Thoracic aorta (tissue), 2 donors: Measurements from ENCODE around the gene TMX2. TPM values are rescaled to one million over a fixed set of nuclear protein-coding genes. Genes with fewer than 3 reads are reported as not detected.

Experiments
- ATAC-seq: fragments of 150-250 bp; one replicate; pipeline ENCODE4 v1.8.0; 2017; ENCODE audit warnings: low read depth; ENCODE audit not compliant: insufficient number of reproducible peaks, low FRiP score
- DNase-seq: peaks from one replicate; pipeline ENCODE4 v3.0.0-alpha.2; 2020; ENCODE audit warnings: low spot score
- H3K27ac ChIP-seq, 2 donors: fragments of 200-600 bp; sonication (generic); 1 replicate in 1 of 2; 2 replicates in 1 of 2; pipeline ENCODE4 v1.5.1; 2016; ENCODE audit warnings: mild to moderate bottlenecking in 2 of 2, moderate library complexity in 2 of 2
- H3K27me3 ChIP-seq: fragments of 200-600 bp; sonication (generic); replicated peaks from 2 replicates; pipeline ENCODE4 v1.6.0; 2016; ENCODE audit warnings: mild to moderate bottlenecking; ENCODE audit not compliant: insufficient read depth
- H3K36me3 ChIP-seq: fragments of 200-600 bp; sonication (generic); one replicate; pipeline ENCODE4 v1.5.1; 2016
- H3K4me1 ChIP-seq, 2 donors: fragments of 200-600 bp; sonication (generic); 1 replicate in 1 of 2; 2 replicates in 1 of 2; pipeline versions ENCODE4 v1.5.1 to v1.6.0; 2016; ENCODE audit warnings: low read depth in 2 of 2, mild to moderate bottlenecking in 1 of 2; ENCODE audit not compliant: control insufficient read depth in 1 of 2
- H3K4me3 ChIP-seq: fragments of 200-600 bp; sonication (generic); 2 replicates; pipeline ENCODE4 v1.5.1; 2016; ENCODE audit warnings: mild to moderate bottlenecking
- H3K9me3 ChIP-seq: fragments of 200-600 bp; sonication (generic); 2 replicates; pipeline ENCODE4 v1.5.1; 2016
- total RNA-seq, 2 donors: library from RNA; depleted of rRNA; stranded (reverse); fragments of >200 nt; gene quantifications; one replicate each; pipeline versions ENCODE4 v1.1.0 to v1.2.3, GENCODE V29; 2016
- TF ChIP-seq, protein P1 (sequence below): fragments of 200-600 bp; sonication (generic); IDR thresholded peaks from one replicate; pipeline ENCODE4 v1.5.1; 2019; ENCODE audit warnings: antibody characterized with exemption

TMX2 gene
- total RNA-seq, 2 donors from 2014 or later: 47.4 to 57.2 TPM

DNA sequence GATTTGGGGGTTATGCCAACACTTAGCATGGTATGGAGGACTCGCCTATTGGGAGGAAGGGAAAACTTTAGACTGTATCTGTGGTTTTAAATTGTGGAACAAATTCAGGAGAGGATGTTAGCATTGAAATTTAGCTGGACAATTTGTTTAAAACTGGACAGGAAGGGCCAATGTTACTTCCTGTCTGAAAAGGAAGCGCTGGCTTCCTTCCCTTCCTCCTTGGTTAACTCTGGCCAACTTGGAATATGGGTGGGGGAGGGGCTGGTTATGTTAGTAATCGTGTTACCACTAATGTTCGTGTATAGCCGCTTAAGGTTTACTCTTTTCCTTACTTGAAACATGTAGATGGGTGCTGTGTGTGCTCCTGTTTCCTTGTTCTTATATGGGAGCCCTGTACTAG, 63.1 kb downstream of the TMX2 start:
- Histone ChIP-seq H3K27ac (peak overlapping the region in 1 of 2 donors; percentile 70), H3K4me1 (peaks cover 79 to 89% of the 10 kb centered on the region in 2 donors), H3K36me3 (no peaks in the 10 kb centered on the region), H3K27me3 (no peaks in the 10 kb centered on the region), H3K9me3 (no peaks in the 10 kb centered on the region), H3K4me3 (peak overlapping the region; percentile 57)
- ATAC-seq (no peak), DNase-seq (no peak)
- TF ChIP-seq, protein P1, sequence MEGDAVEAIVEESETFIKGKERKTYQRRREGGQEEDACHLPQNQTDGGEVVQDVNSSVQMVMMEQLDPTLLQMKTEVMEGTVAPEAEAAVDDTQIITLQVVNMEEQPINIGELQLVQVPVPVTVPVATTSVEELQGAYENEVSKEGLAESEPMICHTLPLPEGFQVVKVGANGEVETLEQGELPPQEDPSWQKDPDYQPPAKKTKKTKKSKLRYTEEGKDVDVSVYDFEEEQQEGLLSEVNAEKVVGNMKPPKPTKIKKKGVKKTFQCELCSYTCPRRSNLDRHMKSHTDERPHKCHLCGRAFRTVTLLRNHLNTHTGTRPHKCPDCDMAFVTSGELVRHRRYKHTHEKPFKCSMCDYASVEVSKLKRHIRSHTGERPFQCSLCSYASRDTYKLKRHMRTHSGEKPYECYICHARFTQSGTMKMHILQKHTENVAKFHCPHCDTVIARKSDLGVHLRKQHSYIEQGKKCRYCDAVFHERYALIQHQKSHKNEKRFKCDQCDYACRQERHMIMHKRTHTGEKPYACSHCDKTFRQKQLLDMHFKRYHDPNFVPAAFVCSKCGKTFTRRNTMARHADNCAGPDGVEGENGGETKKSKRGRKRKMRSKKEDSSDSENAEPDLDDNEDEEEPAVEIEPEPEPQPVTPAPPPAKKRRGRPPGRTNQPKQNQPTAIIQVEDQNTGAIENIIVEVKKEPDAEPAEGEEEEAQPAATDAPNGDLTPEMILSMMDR: no peak

DNA sequence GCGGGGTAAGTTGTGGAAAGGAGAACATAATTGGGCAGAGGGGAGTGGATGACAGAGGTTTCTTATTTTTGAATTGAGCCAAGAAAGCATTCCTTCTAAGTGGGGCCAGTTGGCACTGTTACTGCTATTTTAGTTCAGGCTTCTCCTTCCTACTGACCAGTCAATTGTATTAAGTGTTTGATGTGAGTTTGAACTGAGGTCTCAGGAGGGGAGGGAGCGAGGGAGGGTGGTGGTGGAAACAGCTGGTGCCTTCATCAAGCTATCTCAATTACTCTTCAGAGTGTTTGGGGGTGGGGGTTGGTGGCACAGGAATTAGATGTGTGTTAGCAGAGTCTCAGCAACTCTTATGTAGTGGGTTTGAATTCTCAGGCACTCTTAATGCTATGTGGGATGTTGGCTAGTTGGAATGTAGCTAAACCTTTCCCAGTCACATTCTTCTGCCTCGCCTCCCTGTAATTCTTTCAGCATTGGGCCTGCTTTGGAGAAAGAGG, 63.7 kb downstream of the TMX2 start:
- H3K9me3 ChIP-seq: no peaks in the 10 kb centered on the region
- H3K27ac ChIP-seq: peak overlapping the region in 1 of 2 donors; percentile 70
- DNase-seq (no peak), ATAC-seq (no peak)
- H3K27me3 ChIP-seq: no peaks in the 10 kb centered on the region
- peaks cover 73 to 90% of the 10 kb centered on the region in 2 donors for H3K4me1 ChIP-seq
- no peaks in the 10 kb centered on the region for H3K36me3 ChIP-seq
- TF ChIP-seq, protein P1: no peak
- H3K4me3 ChIP-seq: peak overlapping the region; percentile 57

DNA sequence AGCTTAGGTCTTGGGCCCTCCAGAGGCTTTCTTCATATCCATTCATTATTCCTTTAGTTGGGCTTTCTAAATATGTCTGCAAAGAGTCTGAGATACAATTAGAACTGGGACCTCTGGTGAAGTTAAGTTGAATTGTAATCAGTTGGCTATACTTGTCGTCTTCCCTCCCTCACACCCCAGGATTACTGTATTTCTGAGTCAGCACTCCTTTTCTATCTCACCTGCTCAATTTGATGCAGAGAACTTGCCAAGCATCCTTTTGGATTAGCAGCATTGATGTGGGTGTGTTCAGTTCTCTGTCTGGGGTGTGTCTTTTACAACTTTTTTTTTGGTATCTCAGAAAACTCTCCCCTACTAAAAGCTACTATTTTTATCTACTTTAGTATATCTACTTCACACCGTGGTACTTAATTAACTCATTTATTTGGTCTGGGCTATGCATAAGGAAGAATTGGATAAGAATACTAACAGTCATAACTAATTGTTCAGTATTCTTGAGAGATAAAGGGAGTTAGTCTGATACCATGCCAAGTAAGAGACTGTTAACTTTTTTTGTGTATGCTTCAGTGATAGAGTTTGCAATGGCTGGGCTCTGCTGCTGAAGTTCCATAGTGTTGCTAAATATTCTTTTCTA, 64.3 kb downstream of the TMX2 start:
- no peaks in the 10 kb centered on the region for H3K27me3 ChIP-seq
- H3K9me3 ChIP-seq: no peaks in the 10 kb centered on the region
- TF ChIP-seq, protein P1: no peak
- no peaks in the 10 kb centered on the region for H3K36me3 ChIP-seq
- H3K4me1 ChIP-seq: peaks cover 76 to 94% of the 10 kb centered on the region in 2 donors
- peak overlapping the region; percentile 57 for H3K4me3 ChIP-seq
- ATAC-seq (no peak), DNase-seq (no peak)
- peak overlapping the region; percentile 70 to 87 for H3K27ac ChIP-seq

DNA sequence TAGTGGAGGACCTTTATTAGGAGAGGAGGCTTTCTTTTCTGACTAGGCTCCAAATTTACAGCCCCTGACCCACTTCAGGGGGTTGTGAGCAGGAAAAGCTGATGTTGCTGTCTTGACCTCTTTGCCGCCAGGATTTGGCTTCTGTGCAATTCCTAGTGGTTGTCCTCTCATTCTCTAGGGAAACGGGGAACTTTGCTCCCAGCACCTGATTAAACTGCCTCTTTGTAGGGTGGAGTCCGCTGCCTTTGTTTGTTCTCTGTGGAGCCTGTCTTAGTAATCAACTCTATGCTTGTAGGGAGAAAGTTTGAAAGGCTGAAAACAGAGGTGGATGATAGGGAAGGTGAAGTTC, 65.5 kb downstream of the TMX2 start:
- no peaks in the 10 kb centered on the region for H3K36me3 ChIP-seq
- no peaks in the 10 kb centered on the region for H3K27me3 ChIP-seq
- H3K27ac ChIP-seq: peak overlapping the region; percentile 70 to 87
- TF ChIP-seq, protein P1: no peak
- H3K9me3 ChIP-seq: no peaks in the 10 kb centered on the region
- ATAC-seq (no peak), DNase-seq (no peak)
- peaks cover 71 to 87% of the 10 kb centered on the region in 2 donors for H3K4me1 ChIP-seq
- H3K4me3 ChIP-seq: peak overlapping the region; percentile 42

DNA sequence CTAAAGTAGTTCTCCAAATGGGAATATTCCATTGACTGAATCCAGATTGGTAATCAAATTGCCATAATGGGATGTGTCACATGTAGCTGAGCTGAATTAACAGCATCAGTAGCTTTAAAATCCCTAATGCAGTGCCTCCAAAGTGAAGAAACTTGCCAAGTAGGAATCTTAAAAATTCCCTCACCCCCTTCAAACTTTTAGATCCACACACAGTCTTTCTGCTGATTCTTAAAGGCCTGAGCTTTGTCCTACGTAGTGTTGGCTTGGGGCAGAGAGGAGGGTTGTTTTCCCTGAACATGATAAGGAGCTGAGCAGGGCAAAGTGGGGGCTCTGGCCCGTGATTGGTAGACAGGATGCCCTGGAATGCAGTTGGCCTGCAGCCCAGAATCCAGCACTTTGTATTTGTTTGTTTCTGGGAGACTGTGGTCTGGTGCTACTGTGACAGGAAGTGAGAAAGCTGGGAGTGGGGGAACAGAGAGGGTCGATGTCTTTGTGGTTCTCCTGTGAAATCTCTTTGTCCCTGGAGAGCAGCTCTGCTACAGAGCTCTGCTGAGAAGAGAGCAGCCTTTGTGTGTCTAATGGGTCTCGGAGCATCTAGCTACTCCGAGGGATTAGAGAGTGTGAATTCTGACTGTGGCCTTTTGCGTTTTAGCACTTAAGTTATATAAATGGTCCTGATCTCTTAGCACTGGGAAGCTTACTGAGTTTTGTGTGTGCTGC, 66.1 kb downstream of the TMX2 start:
- Histone ChIP-seq H3K36me3 (no peaks in the 10 kb centered on the region), H3K4me1 (peaks cover 67 to 82% of the 10 kb centered on the region in 2 donors), H3K9me3 (no peaks in the 10 kb centered on the region), H3K27me3 (no peaks in the 10 kb centered on the region), H3K27ac (peak overlapping the region; percentile 70 to 87), H3K4me3 (peak overlapping the region; percentile 42)
- TF ChIP-seq, protein P1: no peak
- peak; percentile 85 for ATAC-seq
- DNase-seq: peak; percentile 64
